ENCODE measurements around the gene UST.

- no peak for TF ChIP-seq CTCF (IDR thresholded peaks at IDR 0.05)
- no peak for TF ChIP-seq POLR2A (IDR thresholded peaks at IDR 0.05)
These were observed 241.2 kb downstream of the UST start for GRCh38 chr6:148987982-148988381.

All from right lobe of liver (tissue), 4 donors.